Measurements from ENCODE around the gene SCN3A. TPM values are rescaled to one million over a fixed set of nuclear protein-coding genes. Genes with fewer than 3 reads are reported as not detected.

The SCN3A gene
- total RNA-seq, 1 experiment from 2014 or later, result 0.09 TPM

DNA sequence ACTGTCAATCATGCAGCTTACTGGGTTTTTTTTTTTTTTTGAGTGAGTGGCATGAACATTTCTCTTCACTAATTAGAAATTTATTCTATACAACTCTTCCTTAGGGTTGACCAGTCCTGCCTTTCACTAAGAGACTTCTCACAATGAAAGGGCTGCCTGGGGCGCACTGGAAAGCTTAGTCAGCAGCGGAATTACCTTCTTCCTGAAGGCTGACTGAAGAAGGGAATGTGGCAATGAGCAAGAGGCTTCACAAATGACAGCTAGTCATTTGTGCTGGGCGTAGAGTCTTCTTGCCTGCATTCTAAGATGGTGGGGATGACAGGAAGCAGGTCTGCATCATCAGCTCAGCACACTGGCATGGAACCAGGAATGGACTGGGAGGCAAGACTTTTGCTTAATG, 15.6 kb upstream of the SCN3A start:
- no TSS peak for BruUV-seq (replicated peaks)
- CTCF ChIA-PET, result no interaction called here
- Mint-ChIP-seq H3K36me3 (ENCODE audit: insufficient read depth, unreplicated experiment) (no peaks in the 10 kb centered on the region), H3K4me3 (ENCODE audit: low read depth, unreplicated experiment) (no peak overlapping the region), H3K27ac (ENCODE audit: unreplicated experiment) (no peak overlapping the region), H3K27me3 (ENCODE audit: unreplicated experiment) (peaks cover 13% of the 10 kb centered on the region), H3K4me1 (ENCODE audit: low read depth, unreplicated experiment) (no peaks in the 10 kb centered on the region), H3K9me3 (ENCODE audit: low read depth, unreplicated experiment) (no peaks in the 10 kb centered on the region)
- no peak for DNase-seq
- TF ChIP-seq, protein P1, sequence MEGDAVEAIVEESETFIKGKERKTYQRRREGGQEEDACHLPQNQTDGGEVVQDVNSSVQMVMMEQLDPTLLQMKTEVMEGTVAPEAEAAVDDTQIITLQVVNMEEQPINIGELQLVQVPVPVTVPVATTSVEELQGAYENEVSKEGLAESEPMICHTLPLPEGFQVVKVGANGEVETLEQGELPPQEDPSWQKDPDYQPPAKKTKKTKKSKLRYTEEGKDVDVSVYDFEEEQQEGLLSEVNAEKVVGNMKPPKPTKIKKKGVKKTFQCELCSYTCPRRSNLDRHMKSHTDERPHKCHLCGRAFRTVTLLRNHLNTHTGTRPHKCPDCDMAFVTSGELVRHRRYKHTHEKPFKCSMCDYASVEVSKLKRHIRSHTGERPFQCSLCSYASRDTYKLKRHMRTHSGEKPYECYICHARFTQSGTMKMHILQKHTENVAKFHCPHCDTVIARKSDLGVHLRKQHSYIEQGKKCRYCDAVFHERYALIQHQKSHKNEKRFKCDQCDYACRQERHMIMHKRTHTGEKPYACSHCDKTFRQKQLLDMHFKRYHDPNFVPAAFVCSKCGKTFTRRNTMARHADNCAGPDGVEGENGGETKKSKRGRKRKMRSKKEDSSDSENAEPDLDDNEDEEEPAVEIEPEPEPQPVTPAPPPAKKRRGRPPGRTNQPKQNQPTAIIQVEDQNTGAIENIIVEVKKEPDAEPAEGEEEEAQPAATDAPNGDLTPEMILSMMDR (IDR thresholded peaks at IDR 0.05; ENCODE audit: unreplicated experiment), result no peak
- intact Hi-C loops (cut with micrococcal nuclease; ENCODE audit: unreplicated experiment), result no loop called here

- Mint-ChIP-seq H3K4me3 (ENCODE audit: low read depth, unreplicated experiment) (no peak overlapping the region), H3K27me3 (ENCODE audit: unreplicated experiment) (no peaks in the 10 kb centered on the region), H3K27ac (ENCODE audit: unreplicated experiment) (no peak overlapping the region), H3K9me3 (ENCODE audit: low read depth, unreplicated experiment) (no peaks in the 10 kb centered on the region), H3K4me1 (ENCODE audit: low read depth, unreplicated experiment) (no peaks in the 10 kb centered on the region), H3K36me3 (ENCODE audit: insufficient read depth, unreplicated experiment) (no peaks in the 10 kb centered on the region)
- no peak for DNase-seq
- TF ChIP-seq, protein P1 (IDR thresholded peaks at IDR 0.05; ENCODE audit: unreplicated experiment), result no peak
- intact Hi-C loops (cut with micrococcal nuclease; ENCODE audit: unreplicated experiment), result no loop called here
- CTCF ChIA-PET, result no interaction called here
- BruUV-seq (replicated peaks), result no TSS peak
These were observed 10.2 kb upstream of the SCN3A start for GRCh38 chr2:165214093-165214492.

GRCh38 chr2:165208094-165208493, 4.2 kb upstream of the SCN3A start:
- Mint-ChIP-seq H3K27me3 (ENCODE audit: unreplicated experiment) (no peaks in the 10 kb centered on the region), H3K27ac (ENCODE audit: unreplicated experiment) (no peak overlapping the region), H3K4me1 (ENCODE audit: low read depth, unreplicated experiment) (no peaks in the 10 kb centered on the region), H3K36me3 (ENCODE audit: insufficient read depth, unreplicated experiment) (no peaks in the 10 kb centered on the region), H3K9me3 (ENCODE audit: low read depth, unreplicated experiment) (no peaks in the 10 kb centered on the region), H3K4me3 (ENCODE audit: low read depth, unreplicated experiment) (no peak overlapping the region)
- BruUV-seq (replicated peaks), result no TSS peak
- TF ChIP-seq, protein P1 (IDR thresholded peaks at IDR 0.05; ENCODE audit: unreplicated experiment), result no peak
- CTCF ChIA-PET, result interaction anchor here (0.7 to 1.6 kb wide), 2 partner anchors 12 to 193 kb away, joined by 3 read pairs; no protein-coding TSS in a partner anchor
- DNase-seq, result no peak
- intact Hi-C loops (cut with micrococcal nuclease; ENCODE audit: unreplicated experiment), result loop anchor here (10.0 kb wide), 1 partner anchor 473 kb away; no protein-coding TSS in a partner anchor

- Mint-ChIP-seq H3K4me1 (ENCODE audit: low read depth, unreplicated experiment) (peaks cover 12% of the 10 kb centered on the region), H3K27me3 (ENCODE audit: unreplicated experiment) (no peaks in the 10 kb centered on the region), H3K4me3 (ENCODE audit: low read depth, unreplicated experiment) (no peak overlapping the region), H3K9me3 (ENCODE audit: low read depth, unreplicated experiment) (no peaks in the 10 kb centered on the region), H3K27ac (ENCODE audit: unreplicated experiment) (no peak overlapping the region), H3K36me3 (ENCODE audit: insufficient read depth, unreplicated experiment) (no peaks in the 10 kb centered on the region)
- CTCF ChIA-PET, result interaction anchor here (0.7 kb wide), 1 partner anchor 191 kb away, joined by 3 read pairs; no protein-coding TSS in a partner anchor
- BruUV-seq (replicated peaks), result no TSS peak
- intact Hi-C loops (cut with micrococcal nuclease; ENCODE audit: unreplicated experiment), result loop anchor here (2.0 to 10.0 kb wide), 2 partner anchors 65 to 471 kb away; no protein-coding TSS in a partner anchor
- DNase-seq, result no peak
- TF ChIP-seq, protein P1 (IDR thresholded peaks at IDR 0.05; ENCODE audit: unreplicated experiment), result no peak
These were observed 2.0 kb upstream of the SCN3A start for GRCh38 chr2:165205865-165206264.
